Measurements from ENCODE around the gene APBB1. TPM values are rescaled to one million over a fixed set of nuclear protein-coding genes. Genes with fewer than 3 reads are reported as not detected.

APBB1 gene
- total and polyA plus RNA-seq, 10 of the 15 experiments (the other 5 are each of a cell fraction or from before 2014, with no cell fraction given), result 0.31 to 10.6 (median 5.4) TPM

DNA sequence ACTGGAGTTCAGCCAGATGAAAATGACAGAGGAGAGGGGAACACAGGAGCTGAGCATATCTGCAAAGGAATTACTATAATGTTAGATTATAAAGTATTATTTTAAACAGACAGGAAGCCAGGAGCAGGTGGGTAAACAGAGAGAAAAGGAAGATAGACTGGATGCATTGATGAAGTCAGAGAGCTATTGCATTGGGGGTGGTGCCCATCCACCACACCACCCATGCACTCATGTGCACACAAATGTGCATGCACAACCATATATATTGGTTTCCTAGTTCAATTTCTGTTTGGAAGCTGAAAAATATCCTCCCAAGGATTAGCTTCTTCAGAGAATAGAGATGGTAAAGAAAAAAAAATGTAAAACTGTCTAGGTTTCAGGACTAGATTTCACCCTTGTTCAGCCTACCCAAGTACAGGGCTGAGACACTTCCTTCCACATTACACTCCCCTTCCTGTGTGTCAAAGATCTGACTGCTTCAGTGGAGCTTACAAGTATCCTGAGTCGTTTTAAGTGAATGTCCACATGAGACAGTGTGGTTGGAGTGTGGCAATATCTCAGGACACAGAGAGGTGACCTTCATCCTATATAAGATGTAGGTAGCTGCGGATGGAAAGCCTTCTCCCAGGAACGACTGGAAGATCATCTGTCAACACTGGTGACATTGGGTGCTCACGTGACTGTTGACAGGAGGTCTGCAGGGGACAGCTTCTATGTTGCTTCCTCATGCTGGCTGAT is 40.8 kb downstream of the APBB1 start:
- ChIA-PET CTCF (interaction anchor here (0.7 to 14.2 kb wide), 46 partner anchors 10 to 377 kb away, joined by 3 to 560 read pairs (median 8); partner anchors contain the start of genes APBB1, ARFIP2, DNHD1 and HPX), RAD21 (ENCODE audit: unreplicated experiment) (interaction anchor here (0.6 to 9.5 kb wide), 19 partner anchors 10 to 381 kb away, joined by 3 to 305 read pairs (median 12); partner anchors contain the start of genes ARFIP2, HPX, MRPL17 and SMPD1), POLR2A (interaction anchor here (0.6 to 1.7 kb wide), 4 partner anchors 65 to 305 kb away, joined by 3 to 7 read pairs (median 4); partner anchors contain the start of gene MRPL17), SMC1A (ENCODE audit: uncharacterized antibody, unreplicated experiment) (interaction anchor here (0.6 to 9.5 kb wide), 26 partner anchors 8 to 359 kb away, joined by 3 to 293 read pairs (median 8); partner anchors contain the start of genes ARFIP2, HPX, SMPD1 and TIMM10B)
- in situ Hi-C loops (cut with MboI), result no loop called here
- Histone ChIP-seq H3K79me2 (ENCODE audit: control insufficient read depth, insufficient read depth, low read length) (no peaks in the 10 kb centered on the region), H3K4me2 (ENCODE audit: control insufficient read depth, insufficient read depth) (no peak overlapping the region), H3K36me3 (ENCODE audit: control insufficient read depth in 2 of 2, insufficient read depth in 2 of 2, low read length in 1 of 2) (no peaks in the 10 kb centered on the region), H3K9me3 (replicated peaks; ENCODE audit: control insufficient read depth, insufficient read depth, low read length) (no peaks in the 10 kb centered on the region), H3K4me3 (no peak overlapping the region), H3K27ac (ENCODE audit: control insufficient read depth, insufficient read depth) (no peak overlapping the region), H2AFZ (ENCODE audit: control insufficient read depth, low read depth, low read length) (peak overlapping the region; percentile 76), H4K20me1 (ENCODE audit: control insufficient read depth, insufficient read depth) (no peaks in the 10 kb centered on the region), H3K9ac (ENCODE audit: control insufficient read depth, insufficient read depth, low read length) (no peak overlapping the region), H3K4me1 (ENCODE audit: control insufficient read depth, insufficient read depth, low read length) (peaks cover 6% of the 10 kb centered on the region; the same call in 1 of the 2 replicates), H3K27me3 (replicated peaks in 1 of 2; ENCODE audit: control insufficient read depth in 2 of 2, insufficient read depth in 2 of 2, low read length in 1 of 2) (no peaks in the 10 kb centered on the region)
- TF ChIP-seq, protein P1, sequence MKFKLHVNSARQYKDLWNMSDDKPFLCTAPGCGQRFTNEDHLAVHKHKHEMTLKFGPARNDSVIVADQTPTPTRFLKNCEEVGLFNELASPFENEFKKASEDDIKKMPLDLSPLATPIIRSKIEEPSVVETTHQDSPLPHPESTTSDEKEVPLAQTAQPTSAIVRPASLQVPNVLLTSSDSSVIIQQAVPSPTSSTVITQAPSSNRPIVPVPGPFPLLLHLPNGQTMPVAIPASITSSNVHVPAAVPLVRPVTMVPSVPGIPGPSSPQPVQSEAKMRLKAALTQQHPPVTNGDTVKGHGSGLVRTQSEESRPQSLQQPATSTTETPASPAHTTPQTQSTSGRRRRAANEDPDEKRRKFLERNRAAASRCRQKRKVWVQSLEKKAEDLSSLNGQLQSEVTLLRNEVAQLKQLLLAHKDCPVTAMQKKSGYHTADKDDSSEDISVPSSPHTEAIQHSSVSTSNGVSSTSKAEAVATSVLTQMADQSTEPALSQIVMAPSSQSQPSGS (IDR thresholded peaks at IDR 0.05; ENCODE audit: low read length), result no peak
- TF ChIP-seq, protein P2, sequence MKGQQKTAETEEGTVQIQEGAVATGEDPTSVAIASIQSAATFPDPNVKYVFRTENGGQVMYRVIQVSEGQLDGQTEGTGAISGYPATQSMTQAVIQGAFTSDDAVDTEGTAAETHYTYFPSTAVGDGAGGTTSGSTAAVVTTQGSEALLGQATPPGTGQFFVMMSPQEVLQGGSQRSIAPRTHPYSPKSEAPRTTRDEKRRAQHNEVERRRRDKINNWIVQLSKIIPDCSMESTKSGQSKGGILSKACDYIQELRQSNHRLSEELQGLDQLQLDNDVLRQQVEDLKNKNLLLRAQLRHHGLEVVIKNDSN (IDR thresholded peaks at IDR 0.05; ENCODE audit: borderline replicate concordance, extremely low read length, insufficient read depth, low read depth, low read length), result peak; percentile 49
- WGBS (ENCODE audit: insufficient coverage, insufficient replicate concordance, low lambda C conversion rate, missing lambda C conversion rate), result 0% methylated on average over 4 of the region's 4 CpGs
- intact Hi-C loops (cut with micrococcal nuclease; ENCODE audit: unreplicated experiment), result no loop called here
- ATAC-seq (peak; percentile 51), FAIRE-seq (no peak), DNase-seq (ENCODE audit: low read depth, low spot score) (no peak)
- BruUV-seq (replicated peaks), result no TSS peak

All from GM12878 (cell line).